Measurements from ENCODE around the gene IRS4.

Gene IRS4

GRCh38 chrX:108736509-108737479, at the start of gene IRS4:
IRS4 (minus strand) TSS chrX:108736563.
- DNase-seq: no peak

- DNase-seq: no peak
These were observed 36.2 kb upstream of the IRS4 start for GRCh38 chrX:108772549-108772948.

- DNase-seq: no peak
These were observed 27.2 kb upstream of the IRS4 start for GRCh38 chrX:108763559-108763958.

GRCh38 chrX:108740299-108740774, 4.0 kb upstream of the IRS4 start:
- no peak for DNase-seq

GRCh38 chrX:108737754-108738153, 1.4 kb upstream of the IRS4 start:
- DNase-seq: no peak

- DNase-seq: no peak
These were observed 469 bp downstream of the IRS4 start for GRCh38 chrX:108735679-108736508.

- DNase-seq: no peak
These were observed 1.2 kb downstream of the IRS4 start for GRCh38 chrX:108735091-108735678.

GRCh38 chrX:108734426-108734825, 1.9 kb downstream of the IRS4 start:
- DNase-seq: no peak

- DNase-seq: no peak
These were observed 3.6 kb downstream of the IRS4 start for GRCh38 chrX:108732630-108733321.

- no peak for DNase-seq
These were observed 5.2 kb downstream of the IRS4 start for GRCh38 chrX:108731153-108731552.

GRCh38 chrX:108726748-108727147, 9.6 kb downstream of the IRS4 start:
- no peak for DNase-seq

GRCh38 chrX:108722561-108722960, 13.8 kb downstream of the IRS4 start:
- no peak for DNase-seq

GRCh38 chrX:108712886-108713285, 23.5 kb downstream of the IRS4 start:
- no peak for DNase-seq

GRCh38 chrX:108704839-108705238, 31.5 kb downstream of the IRS4 start:
- no peak for DNase-seq

- DNase-seq: no peak
These were observed 33.8 kb downstream of the IRS4 start for GRCh38 chrX:108702530-108702929.

- DNase-seq: no peak
These were observed 34.7 kb downstream of the IRS4 start for GRCh38 chrX:108701633-108702032.

GRCh38 chrX:108699368-108699767, 37.0 kb downstream of the IRS4 start:
- DNase-seq: no peak

- no peak for DNase-seq
These were observed 39.7 kb downstream of the IRS4 start for GRCh38 chrX:108696690-108697089.
